ENCODE measurements around the gene PITPNM3. TPM values are rescaled to one million over a fixed set of nuclear protein-coding genes. Genes with fewer than 3 reads are reported as not detected.

Gene PITPNM3
- polyA plus RNA-seq, 1 donor from 2014 or later = 3.0 TPM

- no peaks in the 10 kb centered on the region for H3K27me3 ChIP-seq (ENCODE audit: insufficient read depth, low read depth, low read length)
- H3K4me3 ChIP-seq (ENCODE audit: low read length) = no peak overlapping the region
- H3K4me2 ChIP-seq (ENCODE audit: low read length) = no peak overlapping the region
- H3K36me3 ChIP-seq (ENCODE audit: insufficient read depth, low read length) = peaks cover 11% of the 10 kb centered on the region
- H3K79me2 ChIP-seq (replicated peaks; ENCODE audit: insufficient read depth, low read length) = no peaks in the 10 kb centered on the region
- no peaks in the 10 kb centered on the region for H3K9me2 ChIP-seq (ENCODE audit: insufficient read depth, low read length)
- no peak overlapping the region for H3K9ac ChIP-seq (ENCODE audit: low read length)
- no peaks in the 10 kb centered on the region for H3F3A ChIP-seq (ENCODE audit: insufficient read depth, low read length, poor library complexity, severe bottlenecking)
- no peak overlapping the region for H2AFZ ChIP-seq (ENCODE audit: low read depth, low read length)
- H3K27ac ChIP-seq (ENCODE audit: low read length) = no peak overlapping the region
- no peak for TF ChIP-seq SMC3 (conservative IDR thresholded peaks at IDR 0.05; ENCODE audit: poor library complexity)
- TF ChIP-seq EP300 (conservative IDR thresholded peaks at IDR 0.05; ENCODE audit: poor library complexity, severe bottlenecking) = no peak
- TF ChIP-seq RAD21 (conservative IDR thresholded peaks at IDR 0.05) = no peak
- TF ChIP-seq, protein P1, sequence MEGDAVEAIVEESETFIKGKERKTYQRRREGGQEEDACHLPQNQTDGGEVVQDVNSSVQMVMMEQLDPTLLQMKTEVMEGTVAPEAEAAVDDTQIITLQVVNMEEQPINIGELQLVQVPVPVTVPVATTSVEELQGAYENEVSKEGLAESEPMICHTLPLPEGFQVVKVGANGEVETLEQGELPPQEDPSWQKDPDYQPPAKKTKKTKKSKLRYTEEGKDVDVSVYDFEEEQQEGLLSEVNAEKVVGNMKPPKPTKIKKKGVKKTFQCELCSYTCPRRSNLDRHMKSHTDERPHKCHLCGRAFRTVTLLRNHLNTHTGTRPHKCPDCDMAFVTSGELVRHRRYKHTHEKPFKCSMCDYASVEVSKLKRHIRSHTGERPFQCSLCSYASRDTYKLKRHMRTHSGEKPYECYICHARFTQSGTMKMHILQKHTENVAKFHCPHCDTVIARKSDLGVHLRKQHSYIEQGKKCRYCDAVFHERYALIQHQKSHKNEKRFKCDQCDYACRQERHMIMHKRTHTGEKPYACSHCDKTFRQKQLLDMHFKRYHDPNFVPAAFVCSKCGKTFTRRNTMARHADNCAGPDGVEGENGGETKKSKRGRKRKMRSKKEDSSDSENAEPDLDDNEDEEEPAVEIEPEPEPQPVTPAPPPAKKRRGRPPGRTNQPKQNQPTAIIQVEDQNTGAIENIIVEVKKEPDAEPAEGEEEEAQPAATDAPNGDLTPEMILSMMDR (IDR thresholded peaks at IDR 0.05; ENCODE audit: poor library complexity, severe bottlenecking) = no peak
- TF ChIP-seq EZH2 (IDR thresholded peaks at IDR 0.05; ENCODE audit: borderline replicate concordance, insufficient read depth, low read length, poor library complexity, severe bottlenecking) = no peak
- no peak for TF ChIP-seq POLR2AphosphoS5 (IDR thresholded peaks at IDR 0.05)
- TF ChIP-seq MXI1 (conservative IDR thresholded peaks at IDR 0.05; ENCODE audit: poor library complexity, severe bottlenecking) = no peak
- TF ChIP-seq TAF1 (IDR thresholded peaks at IDR 0.05; ENCODE audit: low read depth) = no peak
- no peak for TF ChIP-seq REST (IDR thresholded peaks at IDR 0.05; ENCODE audit: borderline replicate concordance)
- no peaks in the 10 kb centered on the region for H4K20me1 ChIP-seq (ENCODE audit: insufficient read depth)
- no peaks in the 10 kb centered on the region for H3K9me3 ChIP-seq (ENCODE audit: low read length)
Measured at GRCh38 chr17:6602141-6602540, 45.8 kb upstream of the PITPNM3 start.

GRCh38 chr17:6599364-6599763 lies 43.0 kb upstream of the PITPNM3 start:
- Histone ChIP-seq H3K4me3 (ENCODE audit: low read length) (no peak overlapping the region), H3F3A (ENCODE audit: insufficient read depth, low read length, poor library complexity, severe bottlenecking) (no peaks in the 10 kb centered on the region), H3K36me3 (ENCODE audit: insufficient read depth, low read length) (peaks cover 6% of the 10 kb centered on the region), H4K20me1 (ENCODE audit: insufficient read depth) (no peaks in the 10 kb centered on the region), H3K4me2 (ENCODE audit: low read length) (no peak overlapping the region), H3K79me2 (replicated peaks; ENCODE audit: insufficient read depth, low read length) (no peaks in the 10 kb centered on the region), H2AFZ (ENCODE audit: low read depth, low read length) (no peak overlapping the region), H3K27me3 (ENCODE audit: insufficient read depth, low read depth, low read length) (no peaks in the 10 kb centered on the region), H3K9me3 (ENCODE audit: low read length) (no peaks in the 10 kb centered on the region), H3K9ac (ENCODE audit: low read length) (no peak overlapping the region), H3K9me2 (ENCODE audit: insufficient read depth, low read length) (no peaks in the 10 kb centered on the region), H3K27ac (ENCODE audit: low read length) (no peak overlapping the region)
- TF ChIP-seq TAF1 (IDR thresholded peaks at IDR 0.05; ENCODE audit: low read depth) (no peak), SMC3 (conservative IDR thresholded peaks at IDR 0.05; ENCODE audit: poor library complexity) (no peak), POLR2AphosphoS5 (IDR thresholded peaks at IDR 0.05) (no peak), EP300 (conservative IDR thresholded peaks at IDR 0.05; ENCODE audit: poor library complexity, severe bottlenecking) (no peak), RAD21 (conservative IDR thresholded peaks at IDR 0.05) (no peak), EZH2 (IDR thresholded peaks at IDR 0.05; ENCODE audit: borderline replicate concordance, insufficient read depth, low read length, poor library complexity, severe bottlenecking) (no peak)
- TF ChIP-seq, protein P1 (IDR thresholded peaks at IDR 0.05; ENCODE audit: poor library complexity, severe bottlenecking) = no peak
